WERI-Rb-1 (cell line): ENCODE measurements around the gene IBTK.
"Not testable (repeated sequence)": the region's sequence is repeated elsewhere in the genome, so short reads cannot be mapped to it uniquely, and the experiment has no call there.

ENCODE experiments used
- DNase-seq: peaks from one replicate; pipeline ENCODE4 v3.0.0-alpha.2; 2020
- H3K27ac ChIP-seq: fragments of 250-450 bp; sonication (Bioruptor Pico); 2 replicates; pipeline ENCODE4 v1.5.1; 2020; ENCODE audit warnings: mild to moderate bottlenecking, moderate library complexity
- H3K27me3 ChIP-seq: fragments of 250-450 bp; sonication (Bioruptor Pico); 2 replicates; pipeline ENCODE4 v1.5.1; 2021; ENCODE audit warnings: mild to moderate bottlenecking, low read depth, moderate library complexity; ENCODE audit not compliant: insufficient read depth, severe bottlenecking
- H3K36me3 ChIP-seq: fragments of 250-450 bp; sonication (Bioruptor Pico); 2 replicates; pipeline ENCODE4 v1.5.1; 2020; ENCODE audit warnings: mild to moderate bottlenecking, moderate library complexity
- H3K4me3 ChIP-seq: 2 replicates; pipeline ENCODE4 v1.5.1; 2011; ENCODE audit warnings: low read depth, mild to moderate bottlenecking, control low read depth, low read length
- H3K9me3 ChIP-seq: fragments of 250-450 bp; sonication (Bioruptor Pico); 2 replicates; pipeline ENCODE4 v1.5.1; 2021; ENCODE audit warnings: mild to moderate bottlenecking, moderate library complexity; ENCODE audit not compliant: severe bottlenecking
- TF ChIP-seq, protein P1 (sequence below): IDR thresholded peaks from 2 replicates; pipeline ENCODE4 v1.5.1; 2011; ENCODE audit warnings: low read depth, mild to moderate bottlenecking, control low read depth, inconsistent platforms, low read length

IBTK gene

DNA sequence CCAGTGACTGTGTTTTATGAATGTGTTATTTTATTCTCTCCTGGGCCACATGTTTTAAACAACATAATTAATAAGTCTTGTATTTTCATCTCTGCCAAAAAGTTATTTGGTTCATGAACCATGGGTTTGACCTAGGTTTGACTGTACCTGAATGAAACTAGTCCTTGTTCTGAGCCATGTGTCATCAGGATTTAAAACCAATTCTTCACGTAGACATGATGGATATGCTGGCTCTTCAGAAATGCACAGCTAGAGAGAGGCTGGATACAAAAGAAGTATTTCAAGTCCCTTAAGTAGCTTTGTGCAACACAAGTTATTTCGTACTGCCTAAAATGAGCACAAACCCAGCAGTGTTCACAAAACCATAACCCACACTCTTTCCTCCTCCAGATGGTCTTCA is 116.1 kb downstream of the IBTK start:
- Histone ChIP-seq H3K9me3 (no peaks in the 10 kb centered on the region), H3K36me3 (no peaks in the 10 kb centered on the region), H3K27ac (no peak overlapping the region), H3K27me3 (no peaks in the 10 kb centered on the region), H3K4me3 (no peak overlapping the region)
- TF ChIP-seq, protein P1, sequence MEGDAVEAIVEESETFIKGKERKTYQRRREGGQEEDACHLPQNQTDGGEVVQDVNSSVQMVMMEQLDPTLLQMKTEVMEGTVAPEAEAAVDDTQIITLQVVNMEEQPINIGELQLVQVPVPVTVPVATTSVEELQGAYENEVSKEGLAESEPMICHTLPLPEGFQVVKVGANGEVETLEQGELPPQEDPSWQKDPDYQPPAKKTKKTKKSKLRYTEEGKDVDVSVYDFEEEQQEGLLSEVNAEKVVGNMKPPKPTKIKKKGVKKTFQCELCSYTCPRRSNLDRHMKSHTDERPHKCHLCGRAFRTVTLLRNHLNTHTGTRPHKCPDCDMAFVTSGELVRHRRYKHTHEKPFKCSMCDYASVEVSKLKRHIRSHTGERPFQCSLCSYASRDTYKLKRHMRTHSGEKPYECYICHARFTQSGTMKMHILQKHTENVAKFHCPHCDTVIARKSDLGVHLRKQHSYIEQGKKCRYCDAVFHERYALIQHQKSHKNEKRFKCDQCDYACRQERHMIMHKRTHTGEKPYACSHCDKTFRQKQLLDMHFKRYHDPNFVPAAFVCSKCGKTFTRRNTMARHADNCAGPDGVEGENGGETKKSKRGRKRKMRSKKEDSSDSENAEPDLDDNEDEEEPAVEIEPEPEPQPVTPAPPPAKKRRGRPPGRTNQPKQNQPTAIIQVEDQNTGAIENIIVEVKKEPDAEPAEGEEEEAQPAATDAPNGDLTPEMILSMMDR = no peak
- no peak for DNase-seq

DNA sequence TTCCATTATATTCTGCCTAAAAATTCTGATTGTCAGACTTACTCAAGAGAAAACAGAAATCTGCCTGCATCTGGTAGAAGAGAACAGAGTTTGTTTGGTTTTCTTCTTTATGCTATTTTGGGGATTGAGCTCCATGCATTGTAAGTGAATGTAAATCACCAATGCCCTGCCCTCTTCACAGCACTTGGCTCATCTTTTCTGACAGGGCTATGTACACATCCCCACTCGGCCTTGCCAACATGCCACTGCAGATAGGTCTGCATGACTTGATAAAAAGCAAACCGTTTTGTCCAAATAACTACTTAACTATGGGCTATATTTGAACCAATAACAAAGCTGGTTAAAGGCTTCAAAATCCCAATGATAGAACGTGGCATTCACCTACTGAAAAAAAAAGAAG is 117.7 kb downstream of the IBTK start:
- no peaks in the 10 kb centered on the region for H3K36me3 ChIP-seq
- no peaks in the 10 kb centered on the region for H3K9me3 ChIP-seq
- H3K27ac ChIP-seq = no peak overlapping the region
- H3K27me3 ChIP-seq = no peaks in the 10 kb centered on the region
- DNase-seq = no peak
- no peak overlapping the region for H3K4me3 ChIP-seq
- TF ChIP-seq, protein P1 = no peak

DNA sequence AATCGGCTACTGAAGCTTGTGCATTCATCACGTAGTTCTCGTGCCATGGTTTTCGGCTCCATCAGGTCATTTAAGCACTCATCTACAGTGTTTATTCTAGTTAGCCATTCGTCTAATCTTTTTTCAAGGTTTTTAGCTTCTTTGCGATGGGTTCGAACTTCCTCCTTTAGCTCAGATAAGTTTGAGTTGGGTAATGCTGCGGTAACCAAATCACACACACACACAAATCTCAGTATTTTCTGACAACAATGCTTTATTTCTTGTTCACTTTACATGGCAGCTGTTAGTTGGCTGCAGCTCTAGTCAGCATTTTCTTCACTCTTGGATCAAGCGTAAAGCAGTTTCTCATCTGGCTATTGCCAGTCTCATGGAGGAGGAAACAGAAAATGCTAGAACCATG is 118.6 kb downstream of the IBTK start:
- H3K27me3 ChIP-seq, DNase-seq, H3K4me3 ChIP-seq, H3K27ac ChIP-seq, H3K9me3 ChIP-seq, H3K36me3 ChIP-seq: not testable (repeated sequence)

DNA sequence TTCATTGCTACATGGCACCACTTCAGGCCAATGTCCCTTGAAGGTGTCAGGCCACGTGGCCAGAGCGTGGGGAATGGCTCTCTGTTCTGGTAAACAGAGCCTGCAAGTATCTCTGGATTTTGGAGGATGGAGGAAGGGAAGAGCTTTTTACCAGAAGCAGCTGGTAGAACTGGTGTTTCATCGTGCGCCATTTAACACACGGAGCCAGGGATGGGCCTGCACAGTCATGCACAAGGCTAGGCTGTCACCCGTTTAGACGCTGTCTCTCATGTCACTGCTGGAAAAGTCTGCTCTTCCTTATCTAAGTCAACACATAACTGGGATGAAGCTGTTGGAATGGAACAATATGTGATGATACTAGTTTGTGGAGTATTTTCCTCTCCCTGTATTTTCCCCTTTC is 123.9 kb downstream of the IBTK start:
- no peaks in the 10 kb centered on the region for H3K27me3 ChIP-seq
- DNase-seq = no peak
- no peaks in the 10 kb centered on the region for H3K9me3 ChIP-seq
- H3K36me3 ChIP-seq = no peaks in the 10 kb centered on the region
- no peak overlapping the region for H3K27ac ChIP-seq
- TF ChIP-seq, protein P1 = no peak
- no peak overlapping the region for H3K4me3 ChIP-seq
